Hematopoietic multipotent progenitor cell treated with erythropoietin and hydrocortisone succinate and interleukin-3 and kit ligand, for 15 days (in vitro differentiated cells): ENCODE results near the gene DTNBP1.

ENCODE experiments used
- DNase-seq: peaks from one replicate; pipeline ENCODE4 v3.0.0-alpha.2; 2015; ENCODE audit warnings: low spot score

Gene DTNBP1, protein sequence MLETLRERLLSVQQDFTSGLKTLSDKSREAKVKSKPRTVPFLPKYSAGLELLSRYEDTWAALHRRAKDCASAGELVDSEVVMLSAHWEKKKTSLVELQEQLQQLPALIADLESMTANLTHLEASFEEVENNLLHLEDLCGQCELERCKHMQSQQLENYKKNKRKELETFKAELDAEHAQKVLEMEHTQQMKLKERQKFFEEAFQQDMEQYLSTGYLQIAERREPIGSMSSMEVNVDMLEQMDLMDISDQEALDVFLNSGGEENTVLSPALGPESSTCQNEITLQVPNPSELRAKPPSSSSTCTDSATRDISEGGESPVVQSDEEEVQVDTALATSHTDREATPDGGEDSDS

DNA sequence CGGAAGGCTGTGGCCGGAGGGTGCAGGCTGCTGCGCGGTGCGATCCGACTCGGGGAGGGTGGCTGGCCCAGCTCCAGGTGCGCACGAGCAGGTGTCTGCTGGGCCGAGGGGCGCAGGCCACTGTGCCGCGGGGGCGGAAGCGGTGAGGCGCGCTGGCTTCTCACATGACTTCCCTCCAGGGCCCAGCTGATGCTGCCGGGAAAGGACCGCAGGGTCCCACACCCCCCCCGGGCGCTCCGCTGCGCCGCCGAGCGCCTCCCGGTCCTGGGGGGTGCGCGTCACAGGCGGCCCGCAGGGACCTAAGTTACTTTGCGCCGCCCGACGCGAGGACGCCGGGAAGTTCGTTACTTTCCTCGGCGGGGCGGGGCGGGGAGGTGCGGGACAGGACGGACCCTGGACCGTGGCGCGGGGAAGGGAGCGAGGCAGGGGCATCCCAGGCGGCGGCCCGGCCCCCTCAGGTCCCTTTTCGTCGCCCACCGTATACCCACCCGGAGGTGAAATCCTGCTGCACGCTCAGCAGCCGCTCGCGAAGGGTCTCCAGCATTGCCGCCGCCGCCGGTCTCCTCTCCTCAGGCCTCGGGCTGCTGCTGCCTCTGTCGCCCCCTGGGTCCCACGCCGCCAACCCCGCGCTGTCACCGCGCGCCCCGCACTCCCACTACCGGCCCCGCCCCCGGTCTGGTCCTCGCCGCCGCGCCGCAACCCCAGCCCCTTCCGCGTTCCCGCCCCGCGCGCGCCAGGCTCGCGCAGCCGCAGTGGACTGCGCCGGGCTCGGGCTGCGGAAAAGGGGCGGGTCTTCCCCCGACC is at the start of gene DTNBP1:
Gene DTNBP1, minus strand, starts transcription at position 703 of the 804 bp plus-strand sequence. Its CDS starts 159 bp downstream, at position 544.
- peak; percentile 49 for DNase-seq

DNA sequence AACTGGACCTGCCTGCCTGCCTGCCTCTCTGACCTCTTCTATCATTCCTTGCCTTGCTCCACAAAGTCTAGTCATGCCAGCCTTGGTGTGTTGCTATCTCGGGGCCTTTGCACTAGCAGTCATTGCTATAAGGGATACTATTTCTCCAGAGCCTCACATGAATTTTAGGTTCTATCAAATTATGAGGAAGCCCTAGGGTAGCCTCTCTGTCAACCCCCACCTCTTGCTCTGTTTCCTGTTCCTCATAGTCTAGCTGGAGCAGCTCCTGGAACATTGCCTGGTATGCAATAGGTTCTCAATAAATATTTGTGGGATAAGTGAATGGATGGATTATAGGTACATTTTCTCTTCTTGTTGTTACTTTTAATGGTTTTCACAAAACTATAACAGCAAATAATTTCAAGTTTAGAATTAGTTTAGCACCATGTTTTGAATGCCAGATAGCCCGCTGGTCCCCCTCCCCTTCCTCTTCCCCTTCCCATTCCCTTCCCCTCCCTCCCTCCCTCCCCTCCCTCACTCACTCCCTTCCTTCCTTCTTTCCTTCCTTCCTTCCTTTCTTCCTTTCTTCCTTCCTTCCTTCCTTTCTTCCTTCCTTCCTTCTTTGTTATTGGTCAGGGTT is 46.9 kb upstream of the DTNBP1 start:
- no peak for DNase-seq

DNA sequence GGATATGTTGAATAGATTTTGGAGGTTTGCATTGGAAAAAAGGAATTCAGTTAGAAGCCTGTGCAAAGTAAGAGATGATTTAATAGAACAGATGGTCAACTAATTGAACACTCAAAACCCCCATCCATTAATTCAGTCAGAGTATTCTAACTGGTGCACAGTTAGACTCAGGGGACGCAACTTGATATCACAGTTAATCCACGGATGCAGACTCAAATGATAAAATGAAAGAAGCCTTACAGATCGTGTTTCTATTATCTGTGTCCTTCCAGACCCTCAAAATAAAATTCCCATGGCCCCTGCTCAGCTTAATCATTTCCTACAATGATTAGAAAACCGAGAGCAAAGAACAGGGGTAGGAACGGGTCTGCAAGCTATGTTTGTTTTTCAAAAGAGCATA is 45.4 kb upstream of the DTNBP1 start:
- DNase-seq: no peak

DNA sequence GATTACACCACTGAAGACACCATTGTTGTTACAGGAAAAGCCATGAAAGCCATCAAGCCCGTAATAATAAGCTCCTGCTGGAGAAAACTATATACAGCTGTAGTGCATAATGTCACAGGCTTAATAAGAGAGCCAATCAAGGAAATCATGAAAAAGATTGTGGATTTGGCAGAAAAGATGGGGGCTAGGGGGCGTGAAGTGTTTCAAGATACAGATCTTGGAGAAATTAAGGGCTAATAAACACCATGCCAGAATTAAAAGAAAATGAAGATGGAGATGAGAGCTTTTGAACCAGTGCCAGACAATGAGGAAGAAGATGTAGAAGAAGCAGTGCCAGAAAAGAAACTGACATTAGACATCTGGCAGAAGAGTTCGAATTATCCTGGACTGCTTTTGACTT is 43.2 kb upstream of the DTNBP1 start:
- no peak for DNase-seq

DNA sequence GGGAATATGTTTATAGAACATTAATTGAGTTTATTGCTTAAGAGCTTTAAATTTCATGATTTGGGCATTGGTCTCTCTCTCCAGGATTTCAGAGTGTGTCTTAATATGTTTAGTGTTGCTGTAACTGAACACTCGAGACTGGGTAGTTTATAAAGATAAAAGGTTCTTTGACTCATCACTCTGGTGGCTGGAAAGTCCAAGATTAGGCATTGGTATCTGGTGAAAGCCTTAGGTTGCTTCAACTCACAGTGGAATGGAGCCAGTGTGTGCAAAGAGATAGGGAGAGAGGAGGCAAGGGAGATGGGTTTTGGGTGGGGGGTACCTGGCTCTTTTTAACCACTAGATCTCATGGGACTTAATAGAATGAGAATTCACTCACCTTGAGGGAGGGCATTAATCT is 35.6 kb upstream of the DTNBP1 start:
- DNase-seq: peak; percentile 40

DNA sequence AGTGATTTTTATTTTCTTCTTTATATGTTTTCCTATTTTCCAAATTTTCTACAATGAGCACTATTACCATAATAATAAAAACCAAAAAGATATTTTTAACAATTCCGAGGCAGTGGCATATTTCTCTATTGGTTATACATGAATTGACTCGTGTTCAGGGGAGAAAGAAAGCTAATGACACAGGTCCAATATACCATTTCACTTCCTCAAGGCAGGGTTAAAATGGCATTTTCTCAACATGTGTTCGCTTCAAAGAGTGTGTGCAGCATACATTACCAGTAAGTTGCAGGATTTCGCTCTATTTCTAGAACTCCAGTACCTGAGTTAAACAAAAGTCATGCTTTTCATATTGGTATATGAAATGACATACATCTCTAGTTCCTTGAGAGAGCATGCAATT is 35.1 kb upstream of the DTNBP1 start:
- no peak for DNase-seq

DNA sequence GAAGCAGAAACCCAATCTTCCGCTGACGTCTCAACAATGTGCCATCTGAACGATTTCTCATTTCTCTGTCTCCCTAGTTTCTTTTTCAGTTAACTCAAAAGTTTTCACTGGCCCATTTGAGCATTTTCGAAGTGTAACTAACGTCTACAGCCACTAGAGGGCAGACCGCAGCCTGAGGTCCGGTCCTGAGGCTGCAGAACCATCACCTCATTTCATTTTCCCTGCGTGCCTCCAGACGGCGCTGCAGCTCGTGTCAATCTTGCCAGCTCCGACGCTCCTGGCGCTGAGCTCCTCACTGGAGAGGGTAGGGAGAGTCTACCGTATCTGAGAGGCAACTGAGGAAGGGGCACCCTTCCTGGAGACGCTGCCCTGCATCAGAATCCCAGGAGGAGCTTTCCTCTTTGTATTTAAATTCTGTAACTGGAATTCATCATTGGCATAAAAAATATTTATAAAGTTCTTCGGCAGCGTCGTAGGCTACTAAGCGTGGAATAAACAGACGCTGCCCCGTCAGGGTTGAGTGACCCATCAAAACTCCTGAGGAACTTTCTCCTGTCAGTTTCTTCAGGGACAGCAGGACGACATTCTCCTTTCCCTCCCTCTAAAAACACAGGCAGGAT is 28.5 kb upstream of the DTNBP1 start:
- peak; percentile 86 for DNase-seq

DNA sequence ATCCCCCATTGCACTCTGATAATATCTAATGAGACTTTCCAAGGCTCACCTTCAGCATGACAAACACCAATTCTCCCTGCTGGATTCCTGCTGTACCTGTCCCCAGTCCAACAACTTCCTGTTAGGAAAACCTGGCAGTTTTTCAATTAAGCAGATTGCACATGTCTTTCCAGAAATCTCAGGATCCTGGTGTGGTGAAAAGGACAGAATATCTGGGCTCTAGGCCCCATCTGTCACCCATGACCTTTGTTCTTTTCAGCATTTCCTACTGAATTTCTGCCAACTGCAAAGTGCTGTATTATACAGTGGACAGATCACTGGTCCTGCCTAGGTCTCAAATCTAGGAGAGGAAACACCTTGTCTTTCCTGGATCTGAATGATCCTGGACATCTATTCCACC is 27.7 kb upstream of the DTNBP1 start:
- no peak for DNase-seq

DNA sequence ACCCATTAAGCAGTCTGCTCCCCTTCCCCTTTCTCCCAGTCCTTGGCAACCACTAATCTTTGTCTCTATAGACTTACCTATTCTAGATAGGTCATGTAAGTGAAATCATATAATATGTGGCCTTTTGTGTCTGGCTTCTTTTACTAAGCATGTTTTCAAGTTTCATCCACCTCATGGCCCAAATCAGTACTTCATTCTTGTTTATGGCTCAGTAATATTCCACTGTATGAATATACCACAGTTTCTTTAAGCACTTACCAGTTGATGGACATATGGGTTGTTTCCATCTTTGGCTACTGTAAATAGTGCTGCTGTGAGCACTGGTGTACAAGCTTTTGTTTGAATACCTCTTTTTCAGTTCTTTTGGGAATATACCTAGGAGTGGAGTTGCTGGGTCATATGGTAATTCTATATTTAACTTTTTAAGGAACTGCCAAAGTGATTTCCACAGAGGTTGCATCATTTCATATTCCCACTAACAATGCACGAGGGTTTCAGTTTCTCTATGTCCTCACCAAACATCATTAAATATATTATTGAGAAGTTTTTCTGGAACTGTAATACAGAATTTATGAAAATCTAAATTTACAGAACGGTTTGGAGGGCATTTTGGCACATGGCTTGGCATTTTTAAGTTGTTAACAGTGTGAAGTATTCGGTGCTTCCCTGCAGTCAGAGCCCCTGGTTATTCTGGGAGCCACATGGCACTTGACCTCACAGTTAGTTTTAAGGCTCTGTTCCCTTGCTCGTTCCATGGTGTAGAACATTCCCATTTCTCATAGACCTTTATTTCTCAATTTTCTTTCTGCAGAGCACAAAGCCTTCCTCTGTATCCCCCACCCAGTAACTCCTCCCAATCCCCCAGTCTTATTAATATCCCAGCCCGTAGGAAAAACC is 27.0 kb upstream of the DTNBP1 start:
- DNase-seq: no peak

DNA sequence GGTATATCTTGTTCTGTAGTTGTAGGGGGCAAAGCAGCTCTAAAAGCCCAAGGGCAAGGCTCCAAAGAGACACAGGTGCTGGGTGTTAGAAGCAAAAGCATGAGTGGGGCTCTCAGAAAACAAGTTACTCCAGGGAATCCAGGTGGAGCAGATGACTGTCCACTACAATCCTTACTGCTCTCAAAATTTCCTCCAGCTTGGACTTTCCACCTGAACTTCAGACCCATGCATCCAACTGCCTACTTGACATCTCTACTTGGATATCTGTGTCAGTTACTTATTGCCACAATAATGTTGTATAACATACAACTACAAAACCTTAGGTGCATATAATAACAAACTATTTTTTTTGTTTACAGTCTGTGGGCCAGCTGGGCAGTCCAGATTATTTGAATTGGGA is 22.8 kb upstream of the DTNBP1 start:
- DNase-seq: no peak

DNA sequence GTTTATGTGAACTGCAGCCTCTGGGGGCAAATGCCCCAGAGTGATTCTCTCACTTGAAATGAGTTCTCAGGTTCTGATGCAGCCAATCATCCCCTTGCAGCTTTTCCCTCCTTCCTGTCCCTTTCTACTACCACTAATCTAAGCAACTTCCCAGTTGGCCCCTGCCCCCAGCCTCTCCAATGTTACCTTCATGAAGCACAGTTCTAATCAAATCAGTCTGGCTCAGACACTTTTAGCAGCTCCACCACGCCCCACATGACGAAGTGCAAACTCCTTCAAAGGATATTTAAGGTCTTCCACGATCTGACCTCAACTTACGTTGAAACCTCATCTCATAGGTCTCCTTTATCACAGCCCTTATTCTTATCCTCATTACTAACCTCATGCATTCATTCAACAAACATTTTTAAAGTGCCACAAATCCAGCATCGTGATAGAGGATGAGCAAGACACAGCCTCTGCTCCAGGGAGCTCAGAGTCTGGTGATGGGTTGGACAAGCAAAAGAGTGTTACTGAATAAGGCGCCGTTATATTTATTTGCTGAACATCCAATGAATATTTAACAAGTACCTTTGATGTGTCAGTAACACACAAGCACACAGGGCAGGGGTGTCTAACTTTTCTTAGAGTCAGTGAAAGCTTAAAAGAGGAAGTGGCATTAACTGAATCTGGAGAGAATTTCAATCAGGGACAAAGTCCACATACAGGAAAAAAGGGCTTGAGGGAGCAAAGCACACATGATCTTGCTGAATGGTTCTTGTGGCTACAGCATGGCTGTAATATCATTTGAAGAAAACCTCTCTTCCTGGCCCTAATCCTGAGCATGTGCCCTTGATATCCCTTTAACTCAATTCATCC is 20.4 kb upstream of the DTNBP1 start:
- no peak for DNase-seq

DNA sequence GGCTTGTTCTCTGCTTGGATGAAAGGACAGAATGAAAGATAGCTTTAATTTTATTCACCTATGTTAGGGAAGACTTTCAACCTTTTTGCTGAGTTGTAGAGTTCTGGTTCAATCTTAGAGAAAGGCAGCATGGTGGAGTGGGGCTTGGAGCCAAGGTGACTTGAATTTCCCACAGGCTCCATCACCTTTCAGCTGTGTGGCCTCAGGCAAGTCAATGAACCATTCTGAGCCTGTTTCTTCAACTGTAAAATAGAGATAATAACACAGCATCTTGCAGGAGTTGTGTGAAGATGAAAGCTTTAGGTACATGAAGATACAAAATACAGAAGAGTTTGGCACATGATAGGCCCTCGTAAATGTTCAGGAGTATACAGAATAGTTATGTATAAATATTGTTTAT is 19.1 kb upstream of the DTNBP1 start:
- DNase-seq: no peak

DNA sequence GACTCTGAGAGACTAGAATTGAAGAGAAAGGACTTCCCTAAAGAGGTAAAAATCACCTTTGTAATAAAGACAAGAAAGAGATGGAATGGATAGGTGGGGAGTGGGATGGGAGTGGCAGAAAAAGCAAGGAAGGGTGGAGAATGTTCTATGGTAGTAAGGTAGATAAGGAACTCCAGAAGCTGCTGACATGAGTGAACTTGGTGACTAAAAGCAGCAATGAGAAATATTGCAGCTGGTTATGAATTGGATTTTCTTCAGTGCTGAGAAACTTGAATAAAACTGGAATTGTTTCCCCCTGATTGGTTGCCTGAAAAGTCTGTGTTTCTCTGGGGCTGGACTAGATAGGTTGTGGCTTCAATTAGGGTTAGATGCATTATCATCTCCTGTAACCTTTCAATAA is 15.7 kb upstream of the DTNBP1 start:
- no peak for DNase-seq

DNA sequence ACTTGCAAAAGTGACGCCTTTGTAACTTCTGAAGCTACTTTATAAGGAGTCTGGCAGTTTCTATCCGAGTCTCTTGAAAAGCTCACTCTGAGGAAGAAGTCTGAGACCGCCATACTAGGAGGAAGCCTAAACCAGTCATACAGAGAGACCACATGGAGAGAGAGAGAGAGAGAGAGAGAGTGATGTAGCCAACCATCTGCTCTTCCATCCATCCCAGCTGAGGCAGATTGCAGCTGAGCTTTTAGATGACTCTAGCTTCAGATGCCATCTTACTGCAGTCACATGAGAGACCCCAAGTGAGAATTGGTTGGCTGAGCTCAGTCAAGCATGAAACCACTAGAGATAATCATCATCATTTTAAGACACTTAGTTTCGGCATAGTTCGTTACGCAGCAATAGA is 15.0 kb upstream of the DTNBP1 start:
- DNase-seq: no peak

DNA sequence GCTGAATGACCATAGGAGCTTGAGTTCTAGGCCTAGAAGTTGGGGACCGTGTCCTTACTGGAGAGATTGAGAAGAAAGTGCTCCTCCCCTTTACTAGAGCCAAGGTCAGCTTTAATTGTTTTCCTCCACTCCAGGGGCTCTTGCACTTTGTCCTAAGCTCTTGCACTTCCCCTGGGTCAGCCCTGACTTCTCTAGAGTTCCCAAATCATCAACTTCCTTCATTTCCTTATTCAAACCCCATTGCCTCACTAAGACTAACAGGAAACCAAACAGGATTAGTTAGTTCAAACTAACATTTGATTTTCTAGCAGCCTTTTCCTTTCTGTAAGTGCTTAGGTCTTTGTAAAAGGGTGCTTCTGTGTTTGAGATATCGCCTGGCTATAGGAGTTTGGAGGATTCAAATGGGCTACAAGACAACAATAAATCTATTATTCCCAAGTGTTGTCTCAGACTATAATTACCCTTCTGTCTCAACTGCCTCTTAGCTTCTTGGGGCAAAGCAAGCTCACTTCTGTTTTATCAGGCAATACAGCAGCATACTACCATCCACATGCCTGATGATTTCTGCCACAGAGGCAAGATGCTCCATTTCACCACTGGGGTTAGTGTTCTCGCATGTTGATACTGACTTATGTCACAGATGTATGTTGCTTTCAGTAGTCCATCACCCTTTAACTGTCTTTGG is 12.8 kb upstream of the DTNBP1 start:
- DNase-seq: no peak

DNA sequence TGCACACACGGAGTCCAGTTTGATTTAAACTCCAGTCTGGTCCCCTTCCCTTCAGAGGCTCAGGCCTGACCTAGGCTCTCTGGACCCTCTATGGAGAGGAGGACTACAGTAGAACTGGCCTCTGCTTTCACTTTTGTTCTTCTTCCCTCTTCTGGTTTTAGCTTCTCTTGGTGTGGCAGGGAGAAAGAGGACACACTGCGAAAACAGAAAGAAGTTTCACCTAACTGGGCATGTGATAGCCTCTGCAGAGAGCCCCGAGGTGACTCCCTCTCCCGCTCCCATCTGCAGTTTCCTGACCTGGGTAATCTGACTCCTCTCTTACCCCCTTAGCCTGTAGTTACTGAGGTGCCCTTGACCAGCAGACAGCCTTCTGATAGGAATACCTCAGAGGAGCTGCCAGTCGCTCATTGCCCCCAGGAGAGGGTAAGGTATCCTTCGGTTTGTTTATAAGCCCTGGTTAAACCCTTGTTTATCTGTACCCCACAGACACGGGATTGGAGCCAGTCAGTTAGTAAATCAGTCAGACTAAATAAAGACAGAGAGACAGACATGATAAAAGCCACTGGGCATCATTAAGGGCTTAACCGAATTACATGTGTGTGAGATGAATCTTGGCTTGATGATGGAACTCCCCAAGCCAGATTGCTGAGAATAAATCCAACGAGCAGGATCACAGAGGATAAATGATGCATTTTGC is 12.0 kb upstream of the DTNBP1 start:
- DNase-seq: no peak

DNA sequence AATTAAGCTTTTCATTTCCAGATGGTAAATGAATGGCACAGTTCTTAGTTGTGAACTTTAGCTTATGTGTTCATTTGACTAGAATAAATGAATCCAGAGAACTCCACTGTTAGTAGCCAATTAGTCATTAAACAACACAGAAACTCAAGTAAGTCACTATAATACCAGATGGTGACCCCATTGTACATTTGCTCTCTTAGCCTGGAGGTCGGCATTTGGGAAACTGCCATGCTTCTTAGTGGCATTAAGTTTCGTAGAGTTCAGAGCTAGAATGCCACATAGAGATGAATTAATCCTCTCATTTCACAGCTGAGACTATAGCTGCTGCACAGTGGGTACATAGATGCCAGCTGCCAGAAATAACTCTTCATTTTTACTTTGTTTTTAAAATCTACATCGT is 10.8 kb upstream of the DTNBP1 start:
- DNase-seq: no peak

DNA sequence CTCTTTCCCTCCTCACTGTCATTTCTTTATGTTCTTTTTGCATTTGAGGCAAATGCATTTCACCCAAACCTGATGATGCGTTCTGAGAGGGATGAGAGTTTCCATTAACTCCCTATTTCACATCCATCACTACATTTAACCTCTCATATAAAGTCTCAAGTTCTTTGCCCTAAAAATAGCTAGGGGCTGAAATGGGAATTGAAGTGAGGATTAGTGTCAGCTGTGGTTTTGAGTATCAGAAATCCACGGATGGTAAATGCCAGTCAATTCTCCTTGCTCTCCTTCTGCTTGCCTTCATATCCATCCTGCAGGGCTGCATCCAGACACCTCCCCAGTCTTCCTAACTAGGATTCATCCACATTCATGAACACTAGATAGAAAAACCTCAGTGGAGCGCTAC is 10.0 kb upstream of the DTNBP1 start:
- DNase-seq: no peak

DNA sequence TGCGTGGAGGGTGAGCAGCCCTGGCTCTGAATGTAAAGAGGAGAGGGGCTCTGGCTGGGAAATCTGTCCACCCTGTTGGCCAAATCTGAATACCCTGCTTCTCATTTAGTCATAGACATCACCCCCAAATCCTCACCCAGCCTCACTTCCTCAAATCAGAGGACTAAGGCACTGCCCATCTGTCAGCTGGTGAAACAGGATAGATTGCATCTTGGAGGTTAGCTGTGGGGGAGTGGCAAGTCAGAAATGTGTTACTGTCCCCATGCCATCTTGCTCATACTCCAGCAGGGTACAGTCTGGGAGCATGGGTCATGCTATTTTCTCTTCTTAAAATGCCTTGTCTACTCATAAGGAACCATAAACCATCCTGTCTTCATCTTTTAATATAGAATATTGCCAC is 9.5 kb upstream of the DTNBP1 start:
- DNase-seq: no peak
